Measurements from ENCODE around the gene SLC9A4.

Gene SLC9A4, protein sequence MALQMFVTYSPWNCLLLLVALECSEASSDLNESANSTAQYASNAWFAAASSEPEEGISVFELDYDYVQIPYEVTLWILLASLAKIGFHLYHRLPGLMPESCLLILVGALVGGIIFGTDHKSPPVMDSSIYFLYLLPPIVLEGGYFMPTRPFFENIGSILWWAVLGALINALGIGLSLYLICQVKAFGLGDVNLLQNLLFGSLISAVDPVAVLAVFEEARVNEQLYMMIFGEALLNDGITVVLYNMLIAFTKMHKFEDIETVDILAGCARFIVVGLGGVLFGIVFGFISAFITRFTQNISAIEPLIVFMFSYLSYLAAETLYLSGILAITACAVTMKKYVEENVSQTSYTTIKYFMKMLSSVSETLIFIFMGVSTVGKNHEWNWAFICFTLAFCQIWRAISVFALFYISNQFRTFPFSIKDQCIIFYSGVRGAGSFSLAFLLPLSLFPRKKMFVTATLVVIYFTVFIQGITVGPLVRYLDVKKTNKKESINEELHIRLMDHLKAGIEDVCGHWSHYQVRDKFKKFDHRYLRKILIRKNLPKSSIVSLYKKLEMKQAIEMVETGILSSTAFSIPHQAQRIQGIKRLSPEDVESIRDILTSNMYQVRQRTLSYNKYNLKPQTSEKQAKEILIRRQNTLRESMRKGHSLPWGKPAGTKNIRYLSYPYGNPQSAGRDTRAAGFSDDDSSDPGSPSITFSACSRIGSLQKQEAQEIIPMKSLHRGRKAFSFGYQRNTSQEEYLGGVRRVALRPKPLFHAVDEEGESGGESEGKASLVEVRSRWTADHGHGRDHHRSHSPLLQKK

DNA sequence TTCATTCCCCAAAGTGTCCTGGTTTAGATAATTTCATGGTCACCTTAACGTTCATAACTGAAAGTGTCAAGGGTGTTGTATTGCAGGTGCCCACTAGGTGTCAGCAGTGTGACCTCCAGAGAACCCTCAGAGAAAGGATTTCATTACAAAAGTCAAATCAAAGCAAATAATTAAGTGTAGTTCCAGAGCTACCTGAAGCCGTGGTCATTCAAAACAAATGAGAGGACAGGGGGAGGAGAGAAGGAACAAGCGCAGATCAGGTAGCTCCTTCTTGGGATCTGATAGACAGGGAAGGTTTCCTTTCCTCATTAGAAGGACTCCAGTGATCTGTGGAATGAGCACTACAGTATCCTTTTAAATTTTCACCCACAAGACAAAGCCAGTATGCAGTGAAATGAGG is at the start of gene SLC9A4:
Gene SLC9A4 (plus strand): TSS at position 207 of the 400 bp plus-strand sequence. CDS start 534 bp downstream, outside the sequence.
- DNase-seq (ENCODE audit: low read depth) = no peak

- no peak for DNase-seq (ENCODE audit: low read depth)
Observed at GRCh38 chr2:102423368-102423767, 49.7 kb upstream of the SLC9A4 start.

- DNase-seq (ENCODE audit: low read depth) = no peak
Observed at GRCh38 chr2:102424754-102425153, 48.3 kb upstream of the SLC9A4 start.

GRCh38 chr2:102425441-102426132 is 47.4 kb upstream of the SLC9A4 start:
- no peak for DNase-seq (ENCODE audit: low read depth)

DNA sequence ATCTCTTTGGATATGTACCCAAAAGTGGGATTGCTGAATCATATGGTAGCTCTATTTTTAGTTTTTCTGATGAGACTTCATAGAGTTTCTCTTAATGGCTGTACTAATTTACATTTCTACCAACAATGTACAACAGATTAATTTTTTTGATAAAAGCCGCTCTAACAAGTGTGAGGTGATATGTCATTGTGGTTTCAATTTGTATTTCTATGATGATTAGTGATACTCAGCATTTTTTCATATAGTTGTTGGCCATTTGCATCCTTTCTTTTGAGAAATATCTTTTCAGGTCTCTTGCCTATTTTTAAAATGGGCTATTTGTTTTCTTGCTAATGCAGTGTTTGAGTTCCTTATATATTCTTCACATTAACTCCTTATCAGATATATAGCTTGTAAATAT is 45.8 kb upstream of the SLC9A4 start:
- DNase-seq (ENCODE audit: low read depth) = no peak

DNA sequence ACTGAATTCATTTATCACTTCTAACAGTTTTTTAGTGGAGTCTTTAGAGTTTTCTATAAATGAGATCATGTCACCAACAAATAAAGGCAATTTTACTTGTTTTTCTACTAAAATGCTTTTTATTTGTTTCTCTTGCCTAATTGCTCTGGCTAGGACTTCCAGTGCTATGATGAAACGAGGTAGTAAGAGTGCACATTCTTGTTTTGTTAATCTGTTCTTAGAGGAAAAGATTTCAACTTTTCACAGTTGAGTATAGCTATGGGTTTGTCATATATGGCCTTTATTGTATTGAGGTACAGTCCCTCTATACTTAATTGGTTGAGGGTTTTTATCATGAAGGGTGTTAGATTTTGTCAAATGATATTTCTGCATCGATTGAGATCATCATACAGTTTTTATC is 44.5 kb upstream of the SLC9A4 start:
- no peak for DNase-seq (ENCODE audit: low read depth)

DNA sequence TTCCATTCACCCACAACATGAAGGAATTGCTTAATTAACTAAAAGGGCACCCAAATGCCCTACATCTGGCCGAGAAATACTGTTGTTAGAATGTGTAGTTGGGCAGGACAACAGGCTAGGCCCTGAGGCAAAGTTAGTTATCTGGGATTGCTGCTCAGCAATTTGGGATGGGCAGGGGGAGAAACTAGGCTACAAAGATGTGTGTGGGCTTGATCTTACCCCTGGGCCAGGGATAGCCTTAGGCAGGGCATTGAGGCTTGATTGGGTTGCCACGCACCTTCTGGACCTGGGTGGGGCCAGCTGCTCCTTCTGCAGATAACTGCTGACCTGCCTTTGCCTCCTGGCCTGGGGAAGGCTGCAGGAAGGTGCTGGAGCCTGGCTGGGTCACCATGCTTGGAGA is 40.6 kb upstream of the SLC9A4 start:
- no peak for DNase-seq (ENCODE audit: low read depth)

DNA sequence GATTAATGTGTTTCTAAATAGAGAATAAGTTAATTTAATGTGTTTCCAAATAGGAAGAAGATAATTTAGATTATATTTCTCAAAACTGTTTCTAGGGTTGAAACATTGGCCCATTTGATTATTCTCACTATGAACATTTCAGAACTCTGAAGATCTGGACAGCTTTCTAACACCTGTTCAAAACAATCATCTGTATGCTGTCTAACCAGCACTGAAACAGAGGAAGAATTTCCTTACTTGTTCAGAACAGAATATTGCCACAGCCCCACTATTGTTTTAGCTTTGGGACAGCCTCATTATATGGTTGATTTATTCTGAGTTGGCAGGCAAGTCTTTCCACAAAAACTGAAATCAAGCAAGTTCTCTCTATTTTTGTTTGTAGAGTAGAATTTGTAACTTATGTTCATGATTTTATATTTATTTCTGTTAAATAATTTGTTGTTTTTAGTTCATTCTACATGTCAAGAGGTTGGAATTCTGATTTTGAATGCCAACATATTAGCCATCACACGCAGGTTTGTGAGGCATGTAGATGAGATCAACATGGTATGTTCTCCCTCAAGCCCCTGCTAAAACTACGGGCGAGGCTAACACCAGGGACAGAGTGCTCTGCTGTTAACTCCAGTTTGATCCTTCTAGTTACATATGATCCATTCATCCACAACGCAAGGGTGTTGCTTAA is 38.9 kb upstream of the SLC9A4 start:
- no peak for DNase-seq (ENCODE audit: low read depth)

GRCh38 chr2:102434655-102435381 is 38.2 kb upstream of the SLC9A4 start:
- no peak for DNase-seq (ENCODE audit: low read depth)

- DNase-seq (ENCODE audit: low read depth) = no peak
Observed at GRCh38 chr2:102435741-102436140, 37.3 kb upstream of the SLC9A4 start.

GRCh38 chr2:102436323-102436722 is 36.7 kb upstream of the SLC9A4 start:
- no peak for DNase-seq (ENCODE audit: low read depth)

DNA sequence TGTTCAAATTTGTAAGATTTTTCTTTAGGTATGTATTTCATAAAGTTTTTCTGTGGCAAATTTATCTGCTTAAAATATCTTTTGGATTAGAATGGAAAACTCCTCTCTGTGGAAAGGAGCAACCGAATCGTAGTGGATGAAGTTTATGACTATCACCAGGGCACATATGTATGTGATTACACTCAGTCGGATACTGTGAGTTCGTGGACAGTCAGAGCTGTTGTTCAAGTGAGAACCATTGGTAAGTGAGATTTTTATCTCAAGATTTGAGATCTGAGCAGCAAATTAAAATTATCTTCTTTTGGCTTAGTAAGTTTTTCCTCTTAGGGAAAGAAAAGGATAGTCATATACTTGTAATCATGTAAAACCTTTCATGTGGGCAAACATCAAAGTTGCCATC is 35.9 kb upstream of the SLC9A4 start:
- DNase-seq (ENCODE audit: low read depth) = no peak

GRCh38 chr2:102438111-102438510 is 34.9 kb upstream of the SLC9A4 start:
- DNase-seq (ENCODE audit: low read depth) = no peak

DNA sequence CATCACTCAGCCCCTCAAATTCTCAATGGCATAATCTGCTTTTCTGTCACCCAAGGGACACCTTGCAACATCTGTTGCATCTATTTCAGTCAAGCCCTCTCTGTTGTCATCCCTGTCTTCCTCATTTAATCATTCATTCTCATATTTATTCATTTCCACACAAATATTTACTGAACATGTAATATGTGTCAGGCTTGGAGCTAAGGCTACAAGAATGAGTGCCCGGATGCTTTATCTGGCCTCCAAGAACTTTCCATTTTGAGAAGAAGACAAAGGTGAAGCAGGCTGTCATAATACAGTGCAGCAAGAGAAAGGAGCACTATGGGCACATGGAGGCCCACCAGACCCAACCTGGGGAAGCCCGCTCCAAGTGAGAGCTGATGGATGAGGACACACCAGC is 34.4 kb upstream of the SLC9A4 start:
- DNase-seq (ENCODE audit: low read depth) = no peak

DNA sequence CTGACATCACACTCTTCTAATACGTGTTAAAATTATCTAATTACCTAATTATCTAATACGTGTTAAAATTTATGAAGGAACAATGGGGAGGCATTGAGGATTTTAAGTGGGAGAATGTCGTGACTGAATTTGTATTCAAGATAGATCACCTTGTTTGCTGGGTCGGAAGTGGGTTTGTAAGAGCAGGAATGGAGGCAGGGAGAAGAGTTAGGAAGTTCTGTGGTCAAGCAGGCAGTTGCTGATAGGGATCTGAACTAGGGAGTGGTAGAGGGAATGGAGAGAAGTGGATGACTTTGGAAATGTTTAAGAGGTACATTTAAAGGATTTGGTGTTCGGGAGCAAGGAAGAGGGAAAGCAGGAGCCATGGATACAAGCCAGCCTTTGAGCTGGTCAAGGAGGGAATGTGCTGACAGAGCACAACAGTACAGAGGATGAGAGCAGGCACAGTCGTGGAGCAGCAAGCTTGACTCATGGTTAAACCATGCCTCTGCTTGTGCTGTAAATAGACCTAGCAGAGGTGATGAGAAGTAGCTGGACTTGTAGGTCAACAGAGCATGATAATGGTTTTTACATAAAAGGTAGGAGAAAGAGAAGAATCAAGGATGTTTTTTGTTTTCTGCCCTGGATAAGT is 33.8 kb upstream of the SLC9A4 start:
- no peak for DNase-seq (ENCODE audit: low read depth)

DNA sequence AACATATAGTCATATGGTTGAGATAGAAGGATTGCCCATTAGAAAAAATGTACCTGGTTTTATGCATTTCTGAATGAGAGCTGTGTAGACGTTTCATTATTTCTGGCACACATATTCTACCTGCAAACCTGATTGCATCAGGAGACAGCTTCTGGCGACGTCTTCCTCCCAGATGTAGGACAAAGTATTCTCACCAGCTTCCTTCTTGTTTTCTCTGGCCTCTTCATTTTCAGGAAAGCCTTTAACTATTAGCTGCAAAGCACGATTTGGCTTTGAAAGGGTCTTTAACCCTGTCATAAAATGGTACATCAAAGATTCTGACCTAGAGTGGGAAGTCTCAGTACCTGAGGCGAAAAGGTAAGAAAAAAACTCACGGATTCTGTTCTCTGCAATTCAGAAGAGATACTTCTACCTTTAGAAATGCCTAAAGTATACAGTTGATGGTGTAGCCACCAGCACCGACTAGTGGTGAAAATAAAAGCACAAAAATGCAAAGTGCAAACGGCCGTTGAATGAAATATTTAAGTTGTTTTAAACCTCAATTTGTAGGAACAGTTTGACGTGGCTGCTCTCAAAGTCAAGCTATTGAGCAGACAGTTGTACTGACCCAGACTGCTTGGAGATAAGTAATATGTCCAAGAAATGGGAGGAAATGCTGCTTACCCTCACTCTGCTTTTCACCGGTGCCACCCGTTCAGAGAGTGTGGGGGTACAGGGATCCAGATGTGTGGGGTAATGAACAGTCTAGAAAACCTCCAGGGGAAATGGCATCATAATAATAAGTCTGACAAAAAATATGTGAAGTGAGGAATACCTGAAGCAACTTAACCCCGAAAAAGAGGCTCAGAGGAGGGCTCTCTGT is 29.8 kb upstream of the SLC9A4 start:
- DNase-seq (ENCODE audit: low read depth) = no peak

DNA sequence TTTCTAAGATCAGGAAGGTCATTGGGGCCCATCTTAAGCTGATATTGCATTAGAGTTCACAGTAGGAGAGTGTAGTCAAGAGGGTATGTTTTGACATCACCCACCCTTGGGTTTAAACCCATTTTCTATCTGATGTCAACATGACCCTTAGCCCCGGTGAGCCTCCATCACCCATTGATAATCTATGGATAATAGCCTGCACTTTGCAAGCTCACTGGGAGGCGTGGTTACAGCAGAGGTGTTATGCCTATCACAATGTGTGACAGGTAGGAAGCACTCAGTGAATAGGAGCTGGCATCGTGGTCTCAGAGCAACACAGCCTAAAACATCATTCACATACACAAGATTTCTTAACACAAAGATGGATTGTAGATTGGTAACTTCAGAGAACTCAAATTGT is 28.8 kb upstream of the SLC9A4 start:
- no peak for DNase-seq (ENCODE audit: low read depth)

- no peak for DNase-seq (ENCODE audit: low read depth)
Observed at GRCh38 chr2:102446936-102447335, 26.1 kb upstream of the SLC9A4 start.

- no peak for DNase-seq (ENCODE audit: low read depth)
Observed at GRCh38 chr2:102449370-102449974, 23.6 kb upstream of the SLC9A4 start.

DNA sequence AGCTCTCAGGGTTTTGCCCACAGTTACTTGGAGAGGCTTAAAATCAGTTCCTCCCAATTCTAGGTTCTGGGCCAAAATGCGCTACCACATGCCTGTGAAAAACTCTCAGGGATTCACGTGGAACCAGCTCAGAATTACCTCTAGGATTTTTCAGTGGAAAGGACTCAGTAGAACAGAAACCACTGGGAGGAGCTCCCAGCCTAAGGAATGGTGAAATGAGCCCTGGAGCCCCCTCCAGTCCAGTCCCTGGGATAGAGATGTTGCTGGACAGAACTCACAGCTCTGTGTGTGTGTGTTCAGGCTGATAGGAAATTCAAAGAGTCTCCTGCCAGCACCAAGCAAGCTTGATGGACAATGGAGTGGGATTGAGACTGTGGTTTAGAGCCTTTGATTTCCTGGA is 21.1 kb upstream of the SLC9A4 start:
- DNase-seq (ENCODE audit: low read depth) = no peak

All from stimulated activated CD8-positive, alpha-beta memory T cell treated with anti-CD3 and anti-CD28 coated beads, Interleukin-15, amount 100 ng/mL, for 24 hours (primary cell).